Measurements from ENCODE around the gene QSOX2.

- no peak for TF ChIP-seq CTCF (IDR thresholded peaks at IDR 0.05)
- no peak for TF ChIP-seq REST (IDR thresholded peaks at IDR 0.05; ENCODE audit: insufficient read depth in 1 of 2, low read depth in 2 of 2, low read length in 1 of 2)
These were observed 9.0 kb upstream of the QSOX2 start for GRCh38 chr9:136254381-136255165.

Data from Panc1 (cell line).